Lower leg skin (tissue), 3 donors: ENCODE measurements around the gene SUGCT.

Source experiments
- CTCF ChIP-seq, 3 donors: fragments of 450-650 bp; IDR thresholded peaks; one replicate each; pipeline ENCODE4 v1.5.1; 2016; ENCODE audit warnings: antibody characterized with exemption in 3 of 3, mild to moderate bottlenecking in 3 of 3, moderate library complexity in 2 of 3
- POLR2A ChIP-seq, 2 donors: fragments of 450-650 bp; IDR thresholded peaks; one replicate each; pipeline ENCODE4 v1.6.1; 2016 to 2017; ENCODE audit warnings: antibody characterized with exemption in 2 of 2, mild to moderate bottlenecking in 1 of 2, moderate library complexity in 1 of 2

- TF ChIP-seq CTCF (IDR thresholded peaks at IDR 0.05) (no peak), POLR2A (IDR thresholded peaks at IDR 0.05) (no peak)
These were observed 566.0 kb downstream of the SUGCT start for GRCh38 chr7:40700653-40701421.
